Ecto neural progenitor cell (in vitro differentiated cells): ENCODE measurements around the gene TIRAP.

Source experiments
- DNase-seq: peaks from one replicate; pipeline ENCODE4 v3.0.0-alpha.2; 2018; ENCODE audit warnings: low spot score

TIRAP gene

GRCh38 chr11:126341760-126342161, 58.9 kb downstream of the TIRAP start:
- no peak for DNase-seq

DNA sequence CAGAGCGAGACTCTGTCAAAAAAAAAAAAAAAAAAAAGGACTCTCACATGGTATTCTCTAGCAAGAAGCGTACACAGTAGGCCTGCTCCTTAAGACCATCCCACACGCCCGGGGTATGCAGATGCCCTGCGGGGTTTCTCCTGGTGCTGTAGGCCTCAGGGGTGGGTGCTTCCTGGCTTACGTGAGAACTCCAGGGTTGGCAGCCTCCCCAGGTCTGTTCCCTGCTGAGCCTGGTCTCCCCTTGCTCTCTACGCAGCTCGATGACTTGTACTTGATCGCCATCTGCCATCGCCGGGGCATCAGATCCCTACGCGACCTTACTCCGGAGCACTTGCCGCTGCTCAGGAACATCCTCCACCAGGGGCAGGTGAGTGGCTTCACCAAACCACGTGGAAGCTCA, 60.2 kb downstream of the TIRAP start:
- DNase-seq = no peak
